K562 (cell line): Measurements from ENCODE around the gene PLCB4. TPM values are rescaled to one million over a fixed set of nuclear protein-coding genes. Genes with fewer than 3 reads are reported as not detected.

Experiments
- ATAC-seq: fragments of 200-7000 bp; cut with Tn5 transposase; 3 replicates; pipeline ENCODE4 v1.9.1; 2020; ENCODE audit warnings: moderate library complexity
- BruUV-seq: library from RNA; stranded (reverse); fragments of 400-500 nt; replicated peaks from 2 replicates; lab custom pipeline; 2021; lab: Mats Ljungman, UMichigan
- CTCF ChIA-PET: fragments of 300-600 bp; formaldehyde crosslinking; extraction: SDS; loops from one replicate; lab custom pipeline; 2021; ENCODE audit warnings: low intra/inter-chr PET ratio; lab: Yijun Ruan, JAX
- POLR2A ChIA-PET: fragments of 300-600, 350-650 bp; sonication (Branson Sonifier 250); formaldehyde crosslinking; extraction: SDS; loops from one replicate; lab custom pipeline; 2021; ENCODE audit warnings: antibody characterized with exemption, inconsistent platforms; lab: Yijun Ruan, JAX
- DNase-seq, 4 experiments: peaks; one replicate each; pipeline versions ENCODE4 v3.0.0 to v3.0.0-alpha.2; 2011 to 2018; ENCODE audit warnings: low spot score in 3 of 4, mixed read lengths in 3 of 4; ENCODE audit errors: extremely low read depth in 1 of 4
- FAIRE-seq: peaks from 2 replicates; lab custom pipeline; 2011; peaks lifted over from hg19 to GRCh38; lab: Jason Lieb, UNC
- H2AFZ ChIP-seq: 2 replicates; pipeline ENCODE4 v1.6.0; 2011; ENCODE audit warnings: low read depth, low read length, control low read depth, inconsistent platforms
- H3K27ac ChIP-seq: fragments of 200-600 bp; 3 replicates; pipeline ENCODE4 v1.8.0; 2011; ENCODE audit warnings: low read depth, mild to moderate bottlenecking, control low read depth, inconsistent platforms, low read length, moderate library complexity, mixed read lengths; ENCODE audit errors: extremely low read depth
- H3K27me3 ChIP-seq, 2 experiments: fragments of 300-600 bp in 1 of 2; 2 replicates in 1 of 2; 3 replicates in 1 of 2; pipeline versions ENCODE4 v1.6.0 to v1.8.0; 2011; ENCODE audit warnings: inconsistent platforms in 2 of 2, low read length in 2 of 2, mild to moderate bottlenecking in 1 of 2, mixed read lengths in 1 of 2, moderate library complexity in 1 of 2; ENCODE audit not compliant: control insufficient read depth in 2 of 2, insufficient read depth in 2 of 2
- H3K36me3 ChIP-seq: fragments of 300-600 bp; 3 replicates; pipeline ENCODE4 v1.8.0; 2011; ENCODE audit warnings: mild to moderate bottlenecking, low read length, inconsistent platforms; ENCODE audit not compliant: control insufficient read depth, insufficient read depth
- H3K4me1 ChIP-seq, 2 experiments: fragments of 200-600 bp in 1 of 2; replicated peaks in 1 of 2; 2 replicates in 1 of 2; 3 replicates in 1 of 2; pipeline versions ENCODE4 v1.5.1 to v1.8.0; 2011; ENCODE audit warnings: inconsistent platforms in 2 of 2, low read length in 2 of 2, mild to moderate bottlenecking in 1 of 2, mixed read lengths in 1 of 2, moderate library complexity in 1 of 2; ENCODE audit not compliant: control insufficient read depth in 2 of 2, insufficient read depth in 2 of 2
- H3K4me2 ChIP-seq: 2 replicates; pipeline ENCODE4 v1.6.1; 2011; ENCODE audit warnings: low read length, control low read depth, inconsistent platforms, mixed read lengths; ENCODE audit not compliant: insufficient read depth
- H3K4me3 ChIP-seq: fragments of 200-600 bp; sonication (generic), shearing (Covaris generic); 2 replicates; pipeline ENCODE4 v1.5.1; 2016; ENCODE audit warnings: control low read depth, inconsistent platforms
- H3K79me2 ChIP-seq: fragments of 200-600 bp; 3 replicates; pipeline ENCODE4 v1.8.0; 2011; ENCODE audit warnings: low read length, inconsistent platforms; ENCODE audit not compliant: control insufficient read depth, insufficient read depth
- H3K9ac ChIP-seq, 2 experiments: 2 replicates each; pipeline versions ENCODE4 v1.6.0 to v1.6.1; 2011; ENCODE audit warnings: low read depth in 2 of 2, low read length in 2 of 2, control low read depth in 1 of 2, inconsistent platforms in 1 of 2, mild to moderate bottlenecking in 1 of 2, mixed read lengths in 1 of 2; ENCODE audit not compliant: insufficient read depth in 1 of 2
- H3K9me1 ChIP-seq: one replicate; pipeline ENCODE4 v1.6.0; 2011; ENCODE audit warnings: inconsistent platforms, mild to moderate bottlenecking, low read length, moderate library complexity; ENCODE audit not compliant: control insufficient read depth, insufficient read depth
- H3K9me3 ChIP-seq: replicated peaks from 2 replicates; pipeline ENCODE4 v1.5.1; 2011; ENCODE audit warnings: low read depth, low read length, inconsistent platforms; ENCODE audit not compliant: control insufficient read depth, insufficient read depth
- H4K20me1 ChIP-seq: replicated peaks from 2 replicates; pipeline ENCODE4 v1.6.1; 2011; ENCODE audit warnings: low read length, inconsistent platforms, mixed read lengths; ENCODE audit not compliant: control insufficient read depth, insufficient read depth
- CBX2 ChIP-seq: fragments of 200-600 bp; sonication (generic); IDR thresholded peaks from one replicate; pipeline ENCODE4 v1.6.1; 2012; ENCODE audit warnings: mild to moderate bottlenecking, low read length, inconsistent platforms; ENCODE audit not compliant: insufficient read depth, poor library complexity, severe bottlenecking
- ETV6 ChIP-seq, 3 experiments: fragments of 150-350 bp in 1 of 3; sonication (generic) in 1 of 3; formaldehyde crosslinking in 1 of 3; IDR thresholded peaks; 2 replicates each; pipeline versions ENCODE4 v1.6.1 to v1.8.0; 2014 to 2022; ENCODE audit warnings: borderline replicate concordance in 2 of 3, low read depth in 2 of 3, antibody characterized with exemption in 1 of 3, low read length in 1 of 3, mild to moderate bottlenecking in 1 of 3, missing genetic modification reagents in 1 of 3
- JUNB ChIP-seq: fragments of 450-650 bp; formaldehyde crosslinking; conservative IDR thresholded peaks from 2 replicates; pipeline ENCODE4 v1.4.0; 2020; ENCODE audit warnings: mild to moderate bottlenecking
- REST ChIP-seq, 2 experiments: fragments of 450-650 bp; formaldehyde crosslinking in 1 of 2; IDR thresholded peaks; 2 replicates each; pipeline versions ENCODE4 v1.4.0 to v1.6.1; 2014 to 2020; ENCODE audit warnings: mild to moderate bottlenecking in 2 of 2, borderline replicate concordance in 1 of 2, low read depth in 1 of 2
- TCF3 ChIP-seq: sonication (generic); formaldehyde crosslinking; IDR thresholded peaks from 2 replicates; pipeline ENCODE4 v1.4.0; 2020; ENCODE audit warnings: mild to moderate bottlenecking, missing genetic modification reagents
- ZBTB11 ChIP-seq, 3 experiments: fragments of 200-800 bp in 1 of 3; fragments of 250-450 bp in 1 of 3; fragments of 450-650 bp in 1 of 3; sonication (Bioruptor Pico) in 1 of 3; sonication (Bioruptor generic) in 1 of 3; formaldehyde crosslinking in 1 of 3; IDR thresholded peaks; 2 replicates each; pipeline versions ENCODE4 v1.6.1 to v1.8.0; 2016 to 2022; ENCODE audit warnings: mild to moderate bottlenecking in 2 of 3, missing genetic modification characterization in 2 of 3, missing compliant biosample characterization in 1 of 3, moderate library complexity in 1 of 3
- ZNF277 ChIP-seq: fragments of 250-450 bp; sonication (Bioruptor Pico); IDR thresholded peaks from 2 replicates; pipeline ENCODE4 v1.8.0; 2022; ENCODE audit warnings: inconsistent platforms, mild to moderate bottlenecking, moderate library complexity, borderline replicate concordance
- whole genome bisulfite sequencing: fragments of 100-300 bp; shearing (Covaris generic); methylation state at CpG from one replicate; pipeline ENCODE4 v1.1.6; 2016; ENCODE audit warnings: low coverage, mixed read lengths; ENCODE audit not compliant: insufficient coverage; ENCODE audit errors: missing lambda C conversion rate; 5-methylcytosine and 5-hydroxymethylcytosine counted together
- in situ Hi-C: fragments of 300-500 bp; cut with MboI; formaldehyde crosslinking; loops from 4 replicates; pipeline ENCODE4 v1.15.0; 2018; ENCODE audit warnings: inconsistent platforms, mixed read lengths
- intact Hi-C: fragments of 100-400 bp; cut with micrococcal nuclease; formaldehyde crosslinking; loops from 2 replicates; pipeline ENCODE4 v1.14.2; 2022
- polyA plus RNA-seq, 8 experiments: library from polyadenylated mRNA; depleted of rRNA in 4 of 8; stranded (reverse) in 5 of 8; unstranded in 3 of 8; fragments of >200 nt; fragmentation: Nextera tagmentation in 2 of 8; fragmentation: Illumina TruSeq in 1 of 8; extraction: Ambion mirVana in 2 of 8; extraction: Trizol in 1 of 8; gene quantifications; 2 replicates each; pipeline versions ENCODE4 v1.2.1 to v1.2.3, GENCODE V29; 2011 to 2014; ENCODE audit warnings: inconsistent platforms in 1 of 8, missing spikeins in 1 of 8
- total RNA-seq, 7 experiments: library from RNA; depleted of rRNA in 6 of 7; stranded (reverse); fragments of >200 nt in 6 of 7; fragmentation: Illumina TruSeq in 2 of 7; extraction: Trizol in 2 of 7; gene quantifications; 2 replicates each; pipeline versions ENCODE4 v1.2.1 to v1.2.3, GENCODE V29; 2011 to 2021; ENCODE audit warnings: low replicate concordance in 1 of 7

The PLCB4 gene
- total and polyA plus RNA-seq, 9 of the 15 experiments (the other 6 are each of a cell fraction or from before 2014, with no cell fraction given): 0.20 to 2.9 (median 0.52) TPM

GRCh38 chr20:9476174-9476573 lies 407.3 kb downstream of the PLCB4 start:
- Histone ChIP-seq H3K27me3 (no peaks in the 10 kb centered on the region), H3K27ac (no peak overlapping the region), H3K79me2 (no peaks in the 10 kb centered on the region), H3K9ac (no peak overlapping the region), H3K4me3 (no peak overlapping the region), H3K4me2 (no peak overlapping the region), H2AFZ (no peak overlapping the region), H3K36me3 (no peaks in the 10 kb centered on the region), H3K9me3 (no peaks in the 10 kb centered on the region), H3K9me1 (no peaks in the 10 kb centered on the region), H3K4me1 (no peaks in the 10 kb centered on the region), H4K20me1 (no peaks in the 10 kb centered on the region)
- intact Hi-C loops: no loop called here
- 3% methylated on average over 4 of the region's 4 CpGs for WGBS
- ATAC-seq: no peak
- in situ Hi-C loops: no loop called here
- POLR2A ChIA-PET: no interaction called here
- no peak for FAIRE-seq
- no peak for DNase-seq
- CTCF ChIA-PET: no interaction called here
- no TSS peak for BruUV-seq
- TF ChIP-seq ZNF277 (no peak), REST (IDR thresholded peaks at IDR 0.05; ENCODE audit: borderline replicate concordance) (no peak), REST (CRISPR knock-in tag; IDR thresholded peaks at IDR 0.05; ENCODE audit: low read depth) (no peak), CBX2 (no peak), ETV6 (IDR thresholded peaks at IDR 0.05; ENCODE audit: borderline replicate concordance in 1 of 2, low read depth in 2 of 2, low read length in 1 of 2) (no peak), ETV6 (CRISPR knock-in tag; IDR thresholded peaks at IDR 0.05; ENCODE audit: borderline replicate concordance) (no peak), JUNB (no peak), TCF3 (CRISPR knock-in tag) (no peak), ZBTB11 (CRISPR knock-in tag; IDR thresholded peaks at IDR 0.05) (no peak)
